AG04449 (cell line): ENCODE data around the gene TTC24.

Source experiments
- CTCF ChIA-PET: fragments of 350-600 bp; formaldehyde crosslinking; extraction: SDS; loops from one replicate; lab custom pipeline; 2021; ENCODE audit warnings: antibody characterized with exemption; lab: Yijun Ruan, JAX
- POLR2A ChIA-PET: fragments of 400-600, 350-600 bp; formaldehyde crosslinking; extraction: SDS; loops from one replicate; lab custom pipeline; 2020; ENCODE audit warnings: antibody characterized with exemption, inconsistent platforms; lab: Yijun Ruan, JAX
- DNase-seq: peaks from one replicate; pipeline ENCODE4 v3.0.0-alpha.2; 2010; ENCODE audit warnings: low read depth, low spot score
- H3K4me3 ChIP-seq: 2 replicates; pipeline ENCODE4 v1.5.1; 2011; ENCODE audit warnings: low read depth, mild to moderate bottlenecking, control low read depth, low read length
- TF ChIP-seq, protein P1 (sequence below): IDR thresholded peaks from one replicate; pipeline ENCODE4 v1.5.1; 2011; ENCODE audit warnings: mild to moderate bottlenecking, moderate library complexity, low read length, control low read depth, inconsistent platforms; ENCODE audit not compliant: insufficient read depth; ENCODE audit errors: missing control alignments

The TTC24 gene

GRCh38 chr1:156547434-156547833, 32.1 kb upstream of the TTC24 start:
- DNase-seq, result no peak
- TF ChIP-seq, protein P1, sequence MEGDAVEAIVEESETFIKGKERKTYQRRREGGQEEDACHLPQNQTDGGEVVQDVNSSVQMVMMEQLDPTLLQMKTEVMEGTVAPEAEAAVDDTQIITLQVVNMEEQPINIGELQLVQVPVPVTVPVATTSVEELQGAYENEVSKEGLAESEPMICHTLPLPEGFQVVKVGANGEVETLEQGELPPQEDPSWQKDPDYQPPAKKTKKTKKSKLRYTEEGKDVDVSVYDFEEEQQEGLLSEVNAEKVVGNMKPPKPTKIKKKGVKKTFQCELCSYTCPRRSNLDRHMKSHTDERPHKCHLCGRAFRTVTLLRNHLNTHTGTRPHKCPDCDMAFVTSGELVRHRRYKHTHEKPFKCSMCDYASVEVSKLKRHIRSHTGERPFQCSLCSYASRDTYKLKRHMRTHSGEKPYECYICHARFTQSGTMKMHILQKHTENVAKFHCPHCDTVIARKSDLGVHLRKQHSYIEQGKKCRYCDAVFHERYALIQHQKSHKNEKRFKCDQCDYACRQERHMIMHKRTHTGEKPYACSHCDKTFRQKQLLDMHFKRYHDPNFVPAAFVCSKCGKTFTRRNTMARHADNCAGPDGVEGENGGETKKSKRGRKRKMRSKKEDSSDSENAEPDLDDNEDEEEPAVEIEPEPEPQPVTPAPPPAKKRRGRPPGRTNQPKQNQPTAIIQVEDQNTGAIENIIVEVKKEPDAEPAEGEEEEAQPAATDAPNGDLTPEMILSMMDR, result no peak
- no peak overlapping the region for H3K4me3 ChIP-seq
- CTCF ChIA-PET, result no interaction called here
- POLR2A ChIA-PET, result no interaction called here

DNA sequence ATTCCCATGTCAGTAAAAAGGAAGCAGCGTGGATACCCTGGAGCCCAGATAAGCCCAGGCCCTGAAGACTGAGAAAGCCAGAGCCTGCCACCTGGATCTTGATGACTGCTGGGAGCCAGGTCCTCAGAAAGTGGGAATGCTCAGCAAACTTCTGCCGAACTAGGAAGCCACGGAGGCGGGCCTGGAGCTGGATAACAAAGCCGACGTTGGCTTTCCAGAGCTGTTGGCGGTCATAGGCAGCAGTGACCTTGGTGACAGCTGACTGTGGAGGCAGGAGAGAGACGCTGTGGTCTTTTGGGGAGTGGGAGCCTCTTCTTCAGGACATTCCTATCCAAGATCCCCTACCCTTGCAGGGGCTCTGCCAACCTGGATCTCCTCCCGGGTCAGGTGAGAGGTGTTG, 31.5 kb upstream of the TTC24 start:
- TF ChIP-seq, protein P1, result no peak
- CTCF ChIA-PET, result interaction anchor here (0.8 kb wide), 1 partner anchor 67 kb away, joined by 3 read pairs; no protein-coding TSS in a partner anchor
- POLR2A ChIA-PET, result no interaction called here
- H3K4me3 ChIP-seq, result no peak overlapping the region
- DNase-seq, result no peak

DNA sequence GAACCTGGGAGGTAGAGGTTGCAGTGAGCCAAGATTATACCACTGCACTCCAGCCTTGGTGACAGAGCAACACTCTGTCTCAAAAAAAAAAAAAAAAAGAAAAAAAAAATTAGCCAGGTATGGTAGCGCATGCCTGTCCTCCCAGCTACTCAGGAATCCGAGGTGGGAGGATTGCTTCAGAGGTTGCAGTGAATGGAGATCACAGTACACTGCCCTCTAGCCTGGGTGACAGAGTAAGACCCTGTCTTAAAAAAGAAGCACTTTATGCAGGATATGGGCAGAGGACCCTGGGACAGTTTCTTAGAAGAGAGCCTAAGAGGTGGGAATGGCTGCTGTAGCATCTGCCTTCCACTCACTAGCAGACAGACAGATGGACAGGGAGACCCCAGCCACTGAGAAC, 30.1 kb upstream of the TTC24 start:
- no peak for DNase-seq
- CTCF ChIA-PET, result interaction anchor here (1.1 to 1.7 kb wide), 3 partner anchors 13 to 69 kb away, joined by 3 to 6 read pairs (median 3); no protein-coding TSS in a partner anchor
- TF ChIP-seq, protein P1, result no peak
- H3K4me3 ChIP-seq, result no peak overlapping the region
- POLR2A ChIA-PET, result no interaction called here

DNA sequence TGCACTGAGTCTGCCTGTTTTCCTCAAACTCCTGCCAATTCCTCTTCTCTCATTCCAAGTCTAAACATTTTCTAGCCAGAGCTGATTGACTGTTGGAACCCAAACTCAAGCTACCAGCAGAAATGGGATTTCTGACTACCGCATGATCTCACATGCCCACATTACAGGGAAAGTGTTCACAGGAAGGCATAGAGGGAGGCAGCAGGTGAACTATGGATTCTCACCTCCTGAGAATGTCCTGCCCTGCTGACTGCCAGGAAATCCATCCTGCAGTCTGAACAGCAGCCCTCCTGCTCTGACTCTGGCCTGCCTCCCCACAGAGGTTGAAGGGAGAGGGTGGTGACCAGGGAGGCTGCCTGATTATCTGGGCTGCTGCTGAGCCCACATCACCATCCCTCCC, 29.7 kb upstream of the TTC24 start:
- POLR2A ChIA-PET, result interaction anchor here (0.6 kb wide), 1 partner anchor 44 kb away, joined by 3 read pairs; no protein-coding TSS in a partner anchor
- no peak overlapping the region for H3K4me3 ChIP-seq
- DNase-seq, result no peak
- CTCF ChIA-PET, result interaction anchor here (1.3 to 1.7 kb wide), 3 partner anchors 12 to 164 kb away, joined by 3 to 6 read pairs (median 3); no protein-coding TSS in a partner anchor
- TF ChIP-seq, protein P1, result no peak

- H3K4me3 ChIP-seq, result no peak overlapping the region
- POLR2A ChIA-PET, result interaction anchor here (0.6 kb wide), 1 partner anchor 45 kb away, joined by 3 read pairs; no protein-coding TSS in a partner anchor
- TF ChIP-seq, protein P1, result no peak
- no peak for DNase-seq
- CTCF ChIA-PET, result interaction anchor here (1.3 to 1.7 kb wide), 2 partner anchors 12 to 165 kb away, joined by 3 to 6 read pairs; no protein-coding TSS in a partner anchor
Measured at GRCh38 chr1:156550346-156550745, 29.2 kb upstream of the TTC24 start.

DNA sequence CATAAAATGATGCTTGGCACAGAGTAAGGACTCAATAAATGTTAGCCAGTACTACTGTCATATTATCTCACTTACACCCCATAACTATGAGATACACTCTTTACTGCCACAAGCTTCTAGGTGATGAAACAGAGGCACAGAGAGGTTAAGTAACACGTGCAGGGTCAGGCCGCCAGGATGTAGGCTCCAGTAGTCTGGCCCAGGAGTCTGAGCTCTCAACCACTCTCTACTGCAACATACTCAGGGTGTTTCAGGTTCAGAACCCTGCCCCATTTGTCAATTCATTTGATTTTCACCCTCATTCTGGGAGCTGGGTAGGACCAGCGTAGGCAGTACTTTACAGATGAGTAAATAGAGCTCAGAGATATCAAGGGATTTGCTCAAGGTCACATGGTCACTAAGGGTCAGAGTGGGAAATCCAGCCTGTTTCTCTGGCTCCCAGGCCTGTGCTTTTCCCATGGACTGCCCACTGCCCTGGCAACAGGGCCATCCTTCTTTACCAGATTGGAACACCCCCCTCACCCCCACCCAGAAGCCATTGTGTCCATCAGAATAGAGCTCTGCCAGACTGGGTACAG, 28.4 kb upstream of the TTC24 start:
- TF ChIP-seq, protein P1, result no peak
- DNase-seq, result no peak
- CTCF ChIA-PET, result interaction anchor here (1.3 kb wide), 1 partner anchor 165 kb away, joined by 3 read pairs; no protein-coding TSS in a partner anchor
- POLR2A ChIA-PET, result no interaction called here
- no peak overlapping the region for H3K4me3 ChIP-seq
